WTC11 (cell line): ENCODE measurements around the gene ADAT2. TPM values are rescaled to one million over a fixed set of nuclear protein-coding genes. Genes with fewer than 3 reads are reported as not detected.

Experiments
- ATAC-seq: fragments of 200-7000 bp; cut with Tn5 transposase; 2 replicates; pipeline ENCODE4 v1.10.0; 2021; ENCODE audit warnings: mild to moderate bottlenecking, moderate library complexity
- CTCF ChIA-PET: fragments of 300-600 bp; sonication (Branson Sonifier 250); formaldehyde crosslinking; loops from one replicate; lab custom pipeline; 2021; ENCODE audit warnings: antibody characterized with exemption; lab: Charles Lee
- POLR2A ChIA-PET: fragments of 350-600 bp; sonication (Branson Sonifier 250); formaldehyde crosslinking; loops from one replicate; lab custom pipeline; 2021; ENCODE audit warnings: antibody characterized with exemption; lab: Charles Lee
- DNase-seq: peaks from one replicate; pipeline ENCODE4 v3.0.0; 2021; ENCODE audit warnings: low spot score
- H3K27ac Mint-ChIP-seq: 2 replicates; pipeline ENCODE4 v1.8.0; 2021; ENCODE audit warnings: mixed read lengths
- H3K27me3 Mint-ChIP-seq: 2 replicates; pipeline ENCODE4 v1.8.0; 2021; ENCODE audit warnings: low read depth, mild to moderate bottlenecking, moderate library complexity, mixed read lengths
- H3K36me3 Mint-ChIP-seq: 2 replicates; pipeline ENCODE4 v1.8.0; 2021; ENCODE audit warnings: mixed read lengths
- H3K4me1 Mint-ChIP-seq: 2 replicates; pipeline ENCODE4 v1.8.0; 2022; ENCODE audit warnings: mixed read lengths
- H3K4me3 Mint-ChIP-seq: 2 replicates; pipeline ENCODE4 v1.8.0; 2021; ENCODE audit warnings: mild to moderate bottlenecking, moderate library complexity, mixed read lengths
- H3K9me3 Mint-ChIP-seq: 2 replicates; pipeline ENCODE4 v1.8.0; 2021; ENCODE audit warnings: mixed read lengths
- AFF4 ChIP-seq: sonication (generic); formaldehyde crosslinking; IDR thresholded peaks from 2 replicates; pipeline ENCODE4 v1.8.1; 2023; ENCODE audit warnings: mild to moderate bottlenecking, missing genetic modification reagents, borderline replicate concordance
- CBFB ChIP-seq: sonication (generic); formaldehyde crosslinking; IDR thresholded peaks from 2 replicates; pipeline ENCODE4 v1.8.1; 2022; ENCODE audit warnings: mild to moderate bottlenecking, low read depth, missing genetic modification reagents
- ELF4 ChIP-seq: sonication (generic); formaldehyde crosslinking; IDR thresholded peaks from 2 replicates; pipeline ENCODE4 v1.8.1; 2022; ENCODE audit warnings: low read depth, mild to moderate bottlenecking, moderate library complexity, missing genetic modification reagents
- EMX1 ChIP-seq: fragments of 250-450 bp; sonication (Bioruptor Pico); IDR thresholded peaks from 2 replicates; pipeline ENCODE4 v1.8.0; 2021; ENCODE audit warnings: mild to moderate bottlenecking
- ERG ChIP-seq: fragments of 250-450 bp; sonication (Bioruptor Pico); IDR thresholded peaks from 2 replicates; pipeline ENCODE4 v1.8.0; 2021; ENCODE audit warnings: mild to moderate bottlenecking
- FOXP1 ChIP-seq: sonication (generic); formaldehyde crosslinking; IDR thresholded peaks from 2 replicates; pipeline ENCODE4 v1.8.0; 2022; ENCODE audit warnings: missing genetic modification reagents, mild to moderate bottlenecking, moderate library complexity, borderline replicate concordance
- HMGA2 ChIP-seq: fragments of 250-450 bp; sonication (Bioruptor Pico); IDR thresholded peaks from 2 replicates; pipeline ENCODE4 v1.4.0; 2021; ENCODE audit warnings: mild to moderate bottlenecking, moderate library complexity
- JUN ChIP-seq: sonication (generic); formaldehyde crosslinking; IDR thresholded peaks from 2 replicates; pipeline ENCODE4 v1.8.0; 2023; ENCODE audit warnings: mild to moderate bottlenecking, missing genetic modification reagents
- NR2C2 ChIP-seq: sonication (generic); formaldehyde crosslinking; IDR thresholded peaks from 2 replicates; pipeline ENCODE4 v1.8.0; 2022; ENCODE audit warnings: mild to moderate bottlenecking, missing genetic modification reagents
- PRDM15 ChIP-seq: sonication (generic); formaldehyde crosslinking; IDR thresholded peaks from 2 replicates; pipeline ENCODE4 v1.8.0; 2022; ENCODE audit warnings: missing genetic modification reagents
- SOX15 ChIP-seq: fragments of 250-450 bp; sonication (Bioruptor Pico); IDR thresholded peaks from 2 replicates; pipeline ENCODE4 v1.9.0; 2021; ENCODE audit warnings: mild to moderate bottlenecking
- TCF7 ChIP-seq: sonication (generic); formaldehyde crosslinking; IDR thresholded peaks from 2 replicates; pipeline ENCODE4 v1.8.0; 2022; ENCODE audit warnings: mild to moderate bottlenecking, low read depth, missing genetic modification reagents, moderate library complexity
- ZBTB21 ChIP-seq: sonication (generic); formaldehyde crosslinking; IDR thresholded peaks from 2 replicates; pipeline ENCODE4 v1.8.1; 2023; ENCODE audit warnings: mild to moderate bottlenecking, missing genetic modification reagents, borderline replicate concordance
- ZSCAN18 ChIP-seq: fragments of 250-450 bp; sonication (Bioruptor Pico); IDR thresholded peaks from 2 replicates; pipeline ENCODE4 v2.1.2; 2022; ENCODE audit warnings: mild to moderate bottlenecking, moderate library complexity
- total RNA-seq: library from RNA; stranded (reverse); gene quantifications from 3 replicates; pipeline ENCODE4 v1.2.3, GENCODE V29; 2021

ADAT2 gene
- total RNA-seq, 1 experiment from 2014 or later: 13.3 TPM

GRCh38 chr6:143486752-143487151 lies 36.3 kb upstream of the ADAT2 start:
- no peak overlapping the region for H3K4me3 Mint-ChIP-seq
- DNase-seq (no peak), ATAC-seq (no peak)
- no peaks in the 10 kb centered on the region for H3K9me3 Mint-ChIP-seq
- H3K36me3 Mint-ChIP-seq: no peaks in the 10 kb centered on the region
- no peak for TF ChIP-seq JUN (CRISPR knock-in tag)
- TF ChIP-seq PRDM15: no peak
- TF ChIP-seq ZSCAN18 (CRISPR knock-in tag): no peak
- TF ChIP-seq CBFB: no peak
- ChIA-PET POLR2A (no interaction called here), CTCF (no interaction called here)
- no peaks in the 10 kb centered on the region for H3K4me1 Mint-ChIP-seq
- H3K27me3 Mint-ChIP-seq: no peaks in the 10 kb centered on the region
- H3K27ac Mint-ChIP-seq: no peak overlapping the region

- Mint-ChIP-seq H3K4me3 (no peak overlapping the region), H3K27me3 (no peaks in the 10 kb centered on the region), H3K4me1 (no peaks in the 10 kb centered on the region), H3K9me3 (no peaks in the 10 kb centered on the region), H3K36me3 (no peaks in the 10 kb centered on the region), H3K27ac (no peak overlapping the region)
- ATAC-seq (no peak), DNase-seq (no peak)
- ChIA-PET CTCF (no interaction called here), POLR2A (no interaction called here)
- TF ChIP-seq NR2C2 (CRISPR knock-in tag): no peak
- TF ChIP-seq ELF4 (CRISPR knock-in tag): no peak
- no peak for TF ChIP-seq ZBTB21 (CRISPR knock-in tag)
- TF ChIP-seq AFF4 (CRISPR knock-in tag): no peak
- no peak for TF ChIP-seq JUN (CRISPR knock-in tag)
- TF ChIP-seq TCF7 (CRISPR knock-in tag): no peak
- no peak for TF ChIP-seq HMGA2
- no peak for TF ChIP-seq SOX15 (CRISPR knock-in tag)
- TF ChIP-seq FOXP1 (CRISPR knock-in tag): no peak
- no peak for TF ChIP-seq ERG
- no peak for TF ChIP-seq EMX1 (CRISPR knock-in tag)
These were observed 35.5 kb upstream of the ADAT2 start for GRCh38 chr6:143485967-143486366.
